IMR-90 (cell line): ENCODE data around the gene CEACAM21. TPM values are rescaled to one million over a fixed set of nuclear protein-coding genes. Genes with fewer than 3 reads are reported as not detected.

ENCODE experiments used
- ATAC-seq: fragments of 200-7000 bp; cut with Tn5 transposase; 2 replicates; pipeline ENCODE4 v1.9.1; 2020; ENCODE audit warnings: low read depth, mild to moderate bottlenecking, moderate library complexity
- BruUV-seq: library from RNA; stranded (reverse); fragments of 400-500 nt; replicated peaks from 2 replicates; lab custom pipeline; 2021; lab: Mats Ljungman, UMichigan
- CTCF ChIA-PET: fragments of 300-600 bp; formaldehyde crosslinking; extraction: SDS; loops from one replicate; lab custom pipeline; 2021; ENCODE audit warnings: antibody characterized with exemption; lab: Yijun Ruan, JAX
- POLR2A ChIA-PET: fragments of 300-600 bp; sonication (Branson Sonifier 250); formaldehyde crosslinking; loops from one replicate; lab custom pipeline; 2022; ENCODE audit warnings: antibody characterized with exemption; ENCODE audit not compliant: unreplicated experiment; lab: Charles Lee
- DNase-seq: peaks from one replicate; pipeline ENCODE4 v3.0.0; 2013
- H2AFZ ChIP-seq: replicated peaks from 2 replicates; pipeline ENCODE3; 2013; ENCODE audit warnings: low read length, mild to moderate bottlenecking; ENCODE audit not compliant: poor library complexity
- H2AK5ac ChIP-seq: 2 replicates; pipeline ENCODE4 v1.6.1; 2013; ENCODE audit warnings: low read depth, low read length, inconsistent platforms
- H2AK9ac ChIP-seq: replicated peaks from 2 replicates; pipeline ENCODE3; 2013; ENCODE audit warnings: mild to moderate bottlenecking, low read depth, low read length, moderate library complexity; ENCODE audit not compliant: poor library complexity
- H2BK120ac ChIP-seq: 2 replicates; pipeline ENCODE4 v1.6.1; 2013; ENCODE audit warnings: low read depth, low read length, inconsistent platforms
- H2BK15ac ChIP-seq: 3 replicates; pipeline ENCODE4 v1.6.1; 2013; ENCODE audit warnings: low read depth, low read length, inconsistent platforms
- H2BK20ac ChIP-seq: 2 replicates; pipeline ENCODE4 v1.6.1; 2013; ENCODE audit warnings: low read depth, mild to moderate bottlenecking, inconsistent platforms, low read length, moderate library complexity
- H2BK5ac ChIP-seq: 2 replicates; pipeline ENCODE4 v1.6.1; 2013; ENCODE audit warnings: mild to moderate bottlenecking, low read depth, low read length, inconsistent platforms; ENCODE audit not compliant: poor library complexity, severe bottlenecking
- H3K14ac ChIP-seq: replicated peaks from 2 replicates; pipeline ENCODE4 v1.6.1; 2013; ENCODE audit warnings: low read depth, low read length, inconsistent platforms
- H3K18ac ChIP-seq: 2 replicates; pipeline ENCODE4 v1.6.1; 2013; ENCODE audit warnings: low read depth, low read length, control low read depth
- H3K23ac ChIP-seq: 2 replicates; pipeline ENCODE4 v1.6.1; 2013; ENCODE audit warnings: low read depth, low read length, inconsistent platforms
- H3K27ac ChIP-seq: 2 replicates; pipeline ENCODE4 v1.5.1; 2013; ENCODE audit warnings: mild to moderate bottlenecking, control low read depth, low read length; ENCODE audit not compliant: insufficient read depth
- H3K27me3 ChIP-seq: 2 replicates; pipeline ENCODE4 v1.6.1; 2013; ENCODE audit warnings: low read length; ENCODE audit not compliant: control insufficient read depth, insufficient read depth
- H3K36me3 ChIP-seq: 2 replicates; pipeline ENCODE4 v1.6.1; 2013; ENCODE audit warnings: low read length, mixed read lengths; ENCODE audit not compliant: control insufficient read depth, insufficient read depth
- H3K4ac ChIP-seq: 2 replicates; pipeline ENCODE4 v1.6.1; 2013; ENCODE audit warnings: low read depth, low read length, inconsistent platforms
- H3K4me1 ChIP-seq: 2 replicates; pipeline ENCODE4 v1.6.1; 2013; ENCODE audit warnings: low read length, mixed read lengths; ENCODE audit not compliant: control insufficient read depth, insufficient read depth
- H3K4me2 ChIP-seq: 2 replicates; pipeline ENCODE4 v1.6.1; 2013; ENCODE audit warnings: low read depth, mild to moderate bottlenecking, control low read depth, low read length, moderate library complexity
- H3K4me3 ChIP-seq: 2 replicates; pipeline ENCODE4 v1.5.1; 2013; ENCODE audit warnings: low read depth, mild to moderate bottlenecking, control low read depth, low read length, moderate library complexity; ENCODE audit not compliant: insufficient read depth
- H3K56ac ChIP-seq: 2 replicates; pipeline ENCODE4 v1.6.1; 2013; ENCODE audit warnings: low read length, inconsistent platforms; ENCODE audit not compliant: insufficient read depth; ENCODE audit errors: extremely low read depth
- H3K79me1 ChIP-seq, 2 experiments: 2 replicates each; pipeline ENCODE4 v1.6.1; 2013; ENCODE audit warnings: low read length in 2 of 2, inconsistent platforms in 1 of 2, low read depth in 1 of 2
- H3K9ac ChIP-seq: 2 replicates; pipeline ENCODE4 v1.6.1; 2013; ENCODE audit warnings: low read depth, low read length, control low read depth
- H3K9me1 ChIP-seq: 2 replicates; pipeline ENCODE4 v1.6.1; 2013; ENCODE audit warnings: low read length, inconsistent platforms; ENCODE audit not compliant: insufficient read depth
- H3K9me3 ChIP-seq: 2 replicates; pipeline ENCODE4 v1.6.1; 2013; ENCODE audit warnings: low read length; ENCODE audit not compliant: control insufficient read depth, insufficient read depth
- H4K20me1 ChIP-seq: 2 replicates; pipeline ENCODE4 v1.6.1; 2013; ENCODE audit warnings: low read length, inconsistent platforms; ENCODE audit not compliant: insufficient read depth
- H4K5ac ChIP-seq: 2 replicates; pipeline ENCODE4 v1.6.1; 2013; ENCODE audit warnings: mild to moderate bottlenecking, low read depth, low read length, control low read depth
- H4K8ac ChIP-seq, 2 experiments: 2 replicates each; pipeline ENCODE4 v1.6.1; 2013; ENCODE audit warnings: low read depth in 2 of 2, low read length in 2 of 2, control low read depth in 1 of 2, inconsistent platforms in 1 of 2
- H4K91ac ChIP-seq: 2 replicates; pipeline ENCODE4 v1.6.1; 2013; ENCODE audit warnings: low read depth, low read length, inconsistent platforms; ENCODE audit not compliant: insufficient read depth
- BHLHE40 ChIP-seq: fragments of 150-350 bp; IDR thresholded peaks from 2 replicates; pipeline ENCODE4 v1.6.1; 2016; ENCODE audit warnings: mild to moderate bottlenecking, low read depth, low read length
- MAFK ChIP-seq: IDR thresholded peaks from 2 replicates; pipeline ENCODE4 v1.6.1; 2012; ENCODE audit warnings: low read depth, low read length, improper control_type of control experiment
- MXI1 ChIP-seq: IDR thresholded peaks from 2 replicates; pipeline ENCODE4 v1.6.1; 2012; ENCODE audit warnings: low read depth, mild to moderate bottlenecking, low read length, moderate library complexity, borderline replicate concordance
- POLR2A ChIP-seq: IDR thresholded peaks from 2 replicates; pipeline ENCODE4 v1.6.1; 2012; ENCODE audit warnings: mild to moderate bottlenecking, low read depth, low read length
- RCOR1 ChIP-seq: IDR thresholded peaks from 2 replicates; pipeline ENCODE4 v1.6.1; 2012; ENCODE audit warnings: mild to moderate bottlenecking, low read length, improper control_type of control experiment; ENCODE audit not compliant: insufficient replicate concordance
- SMC3 ChIP-seq: fragments of 150-350 bp; IDR thresholded peaks from 2 replicates; pipeline ENCODE4 v1.6.1; 2016; ENCODE audit warnings: low read depth, mild to moderate bottlenecking, antibody characterized with exemption, low read length, moderate library complexity
- dilution Hi-C: fragments of 300-500 bp; cut with HindIII; formaldehyde crosslinking; loops from one replicate; pipeline ENCODE4 v1.14.3; 2018; ENCODE audit warnings: low sequenced_read_pairs; ENCODE audit not compliant: unreplicated experiment
- in situ Hi-C: fragments of 300-500 bp; cut with MboI; formaldehyde crosslinking; loops from 3 replicates; pipeline ENCODE4 v1.14.3; 2019; ENCODE audit warnings: low sequenced_read_pairs, inconsistent platforms, mixed read lengths
- intact Hi-C: fragments of 100-400 bp; cut with micrococcal nuclease; formaldehyde crosslinking; loops from 2 replicates; pipeline ENCODE4 v1.10.0; 2022
- polyA plus RNA-seq, 3 experiments: library from polyadenylated mRNA; depleted of rRNA; stranded (reverse); fragments of >200 nt; gene quantifications; 2 replicates each; pipeline ENCODE4 v1.2.3, GENCODE V29; 2012; ENCODE audit warnings: low replicate concordance in 1 of 3
- total RNA-seq: library from RNA; depleted of rRNA; stranded (reverse); fragments of >200 nt; gene quantifications from 2 replicates; pipeline ENCODE4 v1.2.3, GENCODE V29; 2012
- TF ChIP-seq, protein P1 (sequence below): fragments of 150-350 bp; IDR thresholded peaks from 2 replicates; pipeline ENCODE4 v1.6.1; 2017; ENCODE audit warnings: mild to moderate bottlenecking, antibody characterized with exemption, low read length, low read depth

The CEACAM21 gene
- total and polyA plus RNA-seq, 2 of the 4 experiments (the other 2 are of a cell fraction) = not detected

DNA sequence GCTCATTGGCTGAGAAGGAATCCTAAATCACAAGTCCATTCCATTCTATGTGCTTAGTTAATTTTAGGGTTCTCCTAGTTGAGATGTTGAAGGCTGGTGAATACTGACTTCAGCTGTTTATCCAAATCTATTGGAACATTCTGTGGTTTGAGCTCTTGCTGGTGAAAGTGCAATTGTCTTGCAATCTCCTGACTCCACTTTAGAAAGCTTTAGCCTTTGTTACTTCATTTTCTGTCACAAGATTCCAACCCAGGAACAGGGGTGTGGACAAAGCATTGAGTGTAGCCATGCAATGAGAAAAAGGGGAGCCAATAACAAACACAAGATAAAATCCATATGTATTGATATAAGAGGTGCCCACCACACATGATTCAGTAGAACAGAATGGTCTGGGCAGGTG, 15.0 kb downstream of the CEACAM21 start:
- no peak for DNase-seq

More for the DNA sequence above, 15.0 kb downstream of the CEACAM21 start:
- Histone ChIP-seq H3K4me1 (no peaks in the 10 kb centered on the region), H2BK5ac (no peak overlapping the region), H3K79me1 (no peaks in the 10 kb centered on the region), H4K5ac (no peak overlapping the region), H3K27me3 (no peaks in the 10 kb centered on the region), H2BK15ac (no peak overlapping the region), H3K4me2 (no peak overlapping the region), H3K18ac (no peak overlapping the region), H3K56ac (no peak overlapping the region), H2BK20ac (no peak overlapping the region), H2BK120ac (no peak overlapping the region), H2AFZ (no peak overlapping the region), H3K27ac (no peak overlapping the region), H2AK9ac (no peak overlapping the region), H3K14ac (no peak overlapping the region), H3K9ac (no peak overlapping the region), H3K9me3 (no peaks in the 10 kb centered on the region), H3K4me3 (no peak overlapping the region), H4K20me1 (no peaks in the 10 kb centered on the region; the same call in 1 of the 2 replicates), H2AK5ac (no peak overlapping the region), H3K36me3 (no peaks in the 10 kb centered on the region), H3K23ac (no peak overlapping the region), H3K4ac (no peak overlapping the region), H4K91ac (no peak overlapping the region), H4K8ac (no peak overlapping the region), H3K9me1 (no peaks in the 10 kb centered on the region)
- intact Hi-C loops (no loop called here), in situ Hi-C loops (no loop called here), dilution Hi-C loops (no loop called here)
- POLR2A ChIA-PET = no interaction called here
- no TSS peak for BruUV-seq
- ATAC-seq = no peak
- CTCF ChIA-PET = no interaction called here
- TF ChIP-seq RCOR1 = no peak
- no peak for TF ChIP-seq POLR2A
- TF ChIP-seq SMC3 = no peak
- no peak for TF ChIP-seq MXI1
- TF ChIP-seq, protein P1, sequence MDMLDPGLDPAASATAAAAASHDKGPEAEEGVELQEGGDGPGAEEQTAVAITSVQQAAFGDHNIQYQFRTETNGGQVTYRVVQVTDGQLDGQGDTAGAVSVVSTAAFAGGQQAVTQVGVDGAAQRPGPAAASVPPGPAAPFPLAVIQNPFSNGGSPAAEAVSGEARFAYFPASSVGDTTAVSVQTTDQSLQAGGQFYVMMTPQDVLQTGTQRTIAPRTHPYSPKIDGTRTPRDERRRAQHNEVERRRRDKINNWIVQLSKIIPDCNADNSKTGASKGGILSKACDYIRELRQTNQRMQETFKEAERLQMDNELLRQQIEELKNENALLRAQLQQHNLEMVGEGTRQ = no peak
- no peak for TF ChIP-seq MAFK
- no peak for TF ChIP-seq BHLHE40
